Adrenal gland (tissue), 5 donors: ENCODE data around the gene TM7SF2.

Experiments
- POLR2A ChIP-seq, 2 donors: fragments of 450-650 bp; IDR thresholded peaks; one replicate each; pipeline ENCODE4 v1.6.1; 2017; ENCODE audit warnings: antibody characterized with exemption in 2 of 2, mild to moderate bottlenecking in 2 of 2, moderate library complexity in 1 of 2
- TF ChIP-seq, protein P1 (sequence below), 6 experiments: fragments of 450-650 bp in 4 of 6; fragments of 200-600 bp in 2 of 6; sonication (generic) in 1 of 6; IDR thresholded peaks; 1 replicate in 5 of 6; 2 replicates in 1 of 6; pipeline versions ENCODE4 v1.5.1 to v1.8.0; 2016 to 2021; ENCODE audit warnings: antibody characterized with exemption in 6 of 6, mild to moderate bottlenecking in 2 of 6, moderate library complexity in 1 of 6
- donor health status: DM: no; HTN: no; CAD: no.

DNA sequence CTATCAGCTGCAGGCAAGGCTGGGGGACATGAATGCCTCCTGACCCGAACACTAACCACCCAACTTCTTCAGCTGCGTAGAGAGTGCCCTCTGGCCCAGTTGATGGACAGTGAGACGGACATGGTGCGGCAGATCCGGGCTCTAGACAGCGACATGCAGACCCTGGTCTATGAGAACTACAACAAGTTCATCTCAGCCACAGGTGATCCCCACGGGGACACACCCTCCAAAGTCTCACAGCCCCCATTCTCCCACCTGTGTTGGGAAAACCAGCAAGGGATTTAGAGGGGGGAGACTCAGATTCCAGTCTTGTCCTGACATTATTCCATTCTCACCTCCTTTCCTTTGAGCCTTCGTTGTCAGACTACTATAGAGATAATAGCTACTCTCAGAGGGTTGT is 14.7 kb upstream of the TM7SF2 start:
- no peak for TF ChIP-seq POLR2A (IDR thresholded peaks at IDR 0.05)
- TF ChIP-seq, protein P1, sequence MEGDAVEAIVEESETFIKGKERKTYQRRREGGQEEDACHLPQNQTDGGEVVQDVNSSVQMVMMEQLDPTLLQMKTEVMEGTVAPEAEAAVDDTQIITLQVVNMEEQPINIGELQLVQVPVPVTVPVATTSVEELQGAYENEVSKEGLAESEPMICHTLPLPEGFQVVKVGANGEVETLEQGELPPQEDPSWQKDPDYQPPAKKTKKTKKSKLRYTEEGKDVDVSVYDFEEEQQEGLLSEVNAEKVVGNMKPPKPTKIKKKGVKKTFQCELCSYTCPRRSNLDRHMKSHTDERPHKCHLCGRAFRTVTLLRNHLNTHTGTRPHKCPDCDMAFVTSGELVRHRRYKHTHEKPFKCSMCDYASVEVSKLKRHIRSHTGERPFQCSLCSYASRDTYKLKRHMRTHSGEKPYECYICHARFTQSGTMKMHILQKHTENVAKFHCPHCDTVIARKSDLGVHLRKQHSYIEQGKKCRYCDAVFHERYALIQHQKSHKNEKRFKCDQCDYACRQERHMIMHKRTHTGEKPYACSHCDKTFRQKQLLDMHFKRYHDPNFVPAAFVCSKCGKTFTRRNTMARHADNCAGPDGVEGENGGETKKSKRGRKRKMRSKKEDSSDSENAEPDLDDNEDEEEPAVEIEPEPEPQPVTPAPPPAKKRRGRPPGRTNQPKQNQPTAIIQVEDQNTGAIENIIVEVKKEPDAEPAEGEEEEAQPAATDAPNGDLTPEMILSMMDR (IDR thresholded peaks at IDR 0.05) = no peak
